ENCODE measurements around the gene ANKRD55. TPM values are rescaled to one million over a fixed set of nuclear protein-coding genes. Genes with fewer than 3 reads are reported as not detected.

ANKRD55 gene
- total RNA-seq, 1 experiment from 2014 or later, result not detected

DNA sequence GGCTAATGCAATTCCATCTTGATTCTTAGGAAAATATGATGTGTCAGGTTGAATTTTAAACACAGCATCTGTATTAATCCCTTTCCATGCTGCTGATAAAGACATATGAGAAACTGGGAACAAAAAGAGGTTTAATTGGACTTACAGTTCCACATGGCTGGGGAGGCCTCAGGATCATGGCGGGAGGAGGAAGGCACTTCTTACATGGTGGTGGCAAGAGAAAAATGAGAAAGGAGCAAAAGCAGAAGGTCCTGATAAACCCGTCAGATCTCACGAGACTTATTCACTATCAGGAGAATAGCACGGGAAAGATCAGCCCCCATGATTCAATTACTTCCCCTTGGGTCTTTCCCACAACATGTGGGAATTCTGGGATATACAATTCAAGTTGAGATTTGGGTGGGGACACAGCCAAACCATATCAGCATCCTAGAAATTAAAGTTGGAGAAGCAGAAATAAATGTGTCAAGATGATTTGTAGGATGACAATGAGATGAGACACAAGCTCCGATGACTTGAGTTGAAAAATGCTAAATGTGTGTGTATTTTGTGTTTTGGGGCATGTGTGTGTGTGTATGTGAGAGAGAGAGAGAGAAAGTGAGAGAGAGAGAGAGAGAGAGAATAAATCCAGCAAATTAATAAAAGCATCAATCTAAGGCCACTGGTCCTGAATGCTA lies 48.5 kb upstream of the ANKRD55 start:
- intact Hi-C loops (cut with micrococcal nuclease), result loop anchor here (5.0 kb wide), 1 partner anchor 66 kb away; no protein-coding TSS in a partner anchor
- no peak for ATAC-seq
- POLR2A ChIA-PET (ENCODE audit: unreplicated experiment), result no interaction called here

DNA sequence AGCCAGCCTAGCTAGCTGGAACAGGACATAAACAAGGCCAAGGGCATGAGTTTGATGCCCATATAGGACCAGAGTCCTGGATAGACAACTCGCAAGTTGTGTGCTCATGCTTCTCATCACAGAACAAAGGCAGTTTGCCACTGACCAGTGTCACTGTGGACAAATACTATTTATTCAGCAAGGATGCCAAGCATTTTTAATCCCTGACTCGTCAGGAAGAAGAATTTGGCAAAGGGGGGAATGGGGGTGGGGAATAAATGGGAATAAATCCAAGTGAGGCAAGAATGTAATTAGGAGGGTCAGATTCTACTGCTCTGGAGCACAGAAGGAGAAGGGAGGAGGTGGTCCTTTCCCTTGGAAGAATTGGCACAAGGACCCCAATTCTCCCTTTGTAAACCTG lies 46.8 kb upstream of the ANKRD55 start:
- Histone ChIP-seq H3K79me2 (ENCODE audit: low read length) (no peaks in the 10 kb centered on the region), H3F3A (ENCODE audit: low read length, unreplicated experiment) (no peaks in the 10 kb centered on the region), H3K27me3 (ENCODE audit: low read length) (no peaks in the 10 kb centered on the region), H3K9me2 (replicated peaks; ENCODE audit: low read length) (no peaks in the 10 kb centered on the region), H3K4me2 (ENCODE audit: low read length) (peak overlapping the region; percentile 41), H3K27ac (ENCODE audit: low read length) (no peak overlapping the region), H3K4me3 (ENCODE audit: low read length) (no peak overlapping the region), H3K36me3 (ENCODE audit: low read depth, low read length) (no peaks in the 10 kb centered on the region), H4K20me1 (ENCODE audit: low read length) (no peaks in the 10 kb centered on the region), H3K4me1 (ENCODE audit: insufficient read depth, low read length) (peaks cover 30% of the 10 kb centered on the region), H3K9me3 (ENCODE audit: low read length) (no peaks in the 10 kb centered on the region), H3K9ac (ENCODE audit: low read length) (no peak overlapping the region), H2AFZ (ENCODE audit: low read length) (no peak overlapping the region)
- ChIA-PET CTCF (no interaction called here), POLR2A (ENCODE audit: unreplicated experiment) (no interaction called here)
- intact Hi-C loops (cut with micrococcal nuclease), result loop anchor here (5.0 to 10.0 kb wide), 2 partner anchors 67 to 195 kb away; no protein-coding TSS in a partner anchor
- no TSS peak for BruUV-seq (replicated peaks)
- ATAC-seq (peak; percentile 82), DNase-seq (peak; percentile 85)
- TF ChIP-seq EZH2phosphoT487 (IDR thresholded peaks at IDR 0.05; ENCODE audit: borderline replicate concordance, low read length) (no peak), EZH2 (IDR thresholded peaks at IDR 0.05; ENCODE audit: low read length, unreplicated experiment) (no peak)
- TF ChIP-seq, protein P1, sequence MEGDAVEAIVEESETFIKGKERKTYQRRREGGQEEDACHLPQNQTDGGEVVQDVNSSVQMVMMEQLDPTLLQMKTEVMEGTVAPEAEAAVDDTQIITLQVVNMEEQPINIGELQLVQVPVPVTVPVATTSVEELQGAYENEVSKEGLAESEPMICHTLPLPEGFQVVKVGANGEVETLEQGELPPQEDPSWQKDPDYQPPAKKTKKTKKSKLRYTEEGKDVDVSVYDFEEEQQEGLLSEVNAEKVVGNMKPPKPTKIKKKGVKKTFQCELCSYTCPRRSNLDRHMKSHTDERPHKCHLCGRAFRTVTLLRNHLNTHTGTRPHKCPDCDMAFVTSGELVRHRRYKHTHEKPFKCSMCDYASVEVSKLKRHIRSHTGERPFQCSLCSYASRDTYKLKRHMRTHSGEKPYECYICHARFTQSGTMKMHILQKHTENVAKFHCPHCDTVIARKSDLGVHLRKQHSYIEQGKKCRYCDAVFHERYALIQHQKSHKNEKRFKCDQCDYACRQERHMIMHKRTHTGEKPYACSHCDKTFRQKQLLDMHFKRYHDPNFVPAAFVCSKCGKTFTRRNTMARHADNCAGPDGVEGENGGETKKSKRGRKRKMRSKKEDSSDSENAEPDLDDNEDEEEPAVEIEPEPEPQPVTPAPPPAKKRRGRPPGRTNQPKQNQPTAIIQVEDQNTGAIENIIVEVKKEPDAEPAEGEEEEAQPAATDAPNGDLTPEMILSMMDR (conservative IDR thresholded peaks at IDR 0.05; ENCODE audit: low read depth, low read length), result no peak

More for the DNA sequence above, 48.5 kb upstream of the ANKRD55 start:
- Histone ChIP-seq H3K9me3 (ENCODE audit: low read length) (no peaks in the 10 kb centered on the region), H3K79me2 (ENCODE audit: low read length) (no peaks in the 10 kb centered on the region), H4K20me1 (ENCODE audit: low read length) (no peaks in the 10 kb centered on the region), H3K9ac (ENCODE audit: low read length) (no peak overlapping the region), H3K27ac (ENCODE audit: low read length) (0 out of 2 replicates have a peak overlapping the region, but pooled peaks have one; percentile 13), H3K9me2 (replicated peaks; ENCODE audit: low read length) (no peaks in the 10 kb centered on the region), H2AFZ (ENCODE audit: low read length) (no peak overlapping the region), H3K4me3 (ENCODE audit: low read length) (no peak overlapping the region), H3K4me2 (ENCODE audit: low read length) (no peak overlapping the region), H3K4me1 (ENCODE audit: insufficient read depth, low read length) (peaks cover 30% of the 10 kb centered on the region), H3K36me3 (ENCODE audit: low read depth, low read length) (no peaks in the 10 kb centered on the region), H3K27me3 (ENCODE audit: low read length) (no peaks in the 10 kb centered on the region), H3F3A (ENCODE audit: low read length, unreplicated experiment) (no peaks in the 10 kb centered on the region)
- TF ChIP-seq EZH2phosphoT487 (IDR thresholded peaks at IDR 0.05; ENCODE audit: borderline replicate concordance, low read length) (no peak), EZH2 (IDR thresholded peaks at IDR 0.05; ENCODE audit: low read length, unreplicated experiment) (no peak)
- TF ChIP-seq, protein P1 (conservative IDR thresholded peaks at IDR 0.05; ENCODE audit: low read depth, low read length), result no peak
- CTCF ChIA-PET, result interaction anchor here (0.6 kb wide), 1 partner anchor 1420 kb away, joined by 3 read pairs; no protein-coding TSS in a partner anchor
- DNase-seq, result no peak
- BruUV-seq (replicated peaks), result no TSS peak

DNA sequence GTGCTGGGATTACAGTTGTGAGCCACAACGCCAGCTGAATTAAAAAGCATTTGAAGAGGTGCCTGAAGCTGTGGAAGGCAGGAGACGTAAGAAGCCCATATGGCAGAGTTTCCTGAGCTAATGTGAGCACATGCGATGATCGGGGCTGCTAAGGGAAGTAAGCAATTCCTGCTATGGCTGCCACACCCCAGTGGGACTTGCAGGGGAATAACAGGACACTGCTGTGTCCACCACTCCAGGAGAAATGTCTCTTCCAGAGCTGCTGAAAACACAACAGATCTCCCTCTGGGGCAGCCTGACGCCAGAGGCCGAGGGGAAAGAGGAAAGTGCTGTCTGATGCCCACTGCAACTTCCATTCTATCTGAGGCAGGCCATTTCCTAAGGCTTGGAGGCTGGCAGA lies 46.2 kb upstream of the ANKRD55 start:
- no peak for TF ChIP-seq EZH2 (IDR thresholded peaks at IDR 0.05; ENCODE audit: low read length, unreplicated experiment)
- TF ChIP-seq, protein P1 (conservative IDR thresholded peaks at IDR 0.05; ENCODE audit: low read depth, low read length), result no peak
- TF ChIP-seq EZH2phosphoT487 (IDR thresholded peaks at IDR 0.05; ENCODE audit: borderline replicate concordance, low read length), result no peak
- H3K4me1 ChIP-seq (ENCODE audit: insufficient read depth, low read length), result peaks cover 30% of the 10 kb centered on the region
- no peaks in the 10 kb centered on the region for H3F3A ChIP-seq (ENCODE audit: low read length, unreplicated experiment)
- H3K9me3 ChIP-seq (ENCODE audit: low read length), result no peaks in the 10 kb centered on the region
- no peaks in the 10 kb centered on the region for H3K36me3 ChIP-seq (ENCODE audit: low read depth, low read length)
- no peak for DNase-seq
- no peak overlapping the region for H2AFZ ChIP-seq (ENCODE audit: low read length)
- H4K20me1 ChIP-seq (ENCODE audit: low read length), result no peaks in the 10 kb centered on the region
- CTCF ChIA-PET, result no interaction called here
- H3K9ac ChIP-seq (ENCODE audit: low read length), result no peak overlapping the region
- no peaks in the 10 kb centered on the region for H3K9me2 ChIP-seq (replicated peaks; ENCODE audit: low read length)
- no peaks in the 10 kb centered on the region for H3K79me2 ChIP-seq (ENCODE audit: low read length)
- POLR2A ChIA-PET (ENCODE audit: unreplicated experiment), result no interaction called here
- no peak overlapping the region for H3K4me3 ChIP-seq (ENCODE audit: low read length)
- intact Hi-C loops (cut with micrococcal nuclease), result loop anchor here (10.0 kb wide), 1 partner anchor 196 kb away; no protein-coding TSS in a partner anchor
- H3K27ac ChIP-seq (ENCODE audit: low read length), result no peak overlapping the region
- no peak for ATAC-seq
- no TSS peak for BruUV-seq (replicated peaks)
- H3K4me2 ChIP-seq (ENCODE audit: low read length), result no peak overlapping the region; the same call in 1 of the 2 replicates
- H3K27me3 ChIP-seq (ENCODE audit: low read length), result no peaks in the 10 kb centered on the region
